Astrocyte (in vitro differentiated cells and primary cell): ENCODE results near the gene ARHGAP12.

ENCODE experiments used
- EZH2 ChIP-seq: IDR thresholded peaks from 2 replicates; pipeline ENCODE4 v1.6.1; 2012; ENCODE audit warnings: mild to moderate bottlenecking, low read length, inconsistent platforms; ENCODE audit not compliant: insufficient read depth
- TF ChIP-seq, protein P1 (sequence below): IDR thresholded peaks from 2 replicates; pipeline ENCODE4 v1.5.1; 2011; ENCODE audit warnings: low read depth, mild to moderate bottlenecking, inconsistent platforms, low read length, moderate library complexity; ENCODE audit not compliant: insufficient read depth

DNA sequence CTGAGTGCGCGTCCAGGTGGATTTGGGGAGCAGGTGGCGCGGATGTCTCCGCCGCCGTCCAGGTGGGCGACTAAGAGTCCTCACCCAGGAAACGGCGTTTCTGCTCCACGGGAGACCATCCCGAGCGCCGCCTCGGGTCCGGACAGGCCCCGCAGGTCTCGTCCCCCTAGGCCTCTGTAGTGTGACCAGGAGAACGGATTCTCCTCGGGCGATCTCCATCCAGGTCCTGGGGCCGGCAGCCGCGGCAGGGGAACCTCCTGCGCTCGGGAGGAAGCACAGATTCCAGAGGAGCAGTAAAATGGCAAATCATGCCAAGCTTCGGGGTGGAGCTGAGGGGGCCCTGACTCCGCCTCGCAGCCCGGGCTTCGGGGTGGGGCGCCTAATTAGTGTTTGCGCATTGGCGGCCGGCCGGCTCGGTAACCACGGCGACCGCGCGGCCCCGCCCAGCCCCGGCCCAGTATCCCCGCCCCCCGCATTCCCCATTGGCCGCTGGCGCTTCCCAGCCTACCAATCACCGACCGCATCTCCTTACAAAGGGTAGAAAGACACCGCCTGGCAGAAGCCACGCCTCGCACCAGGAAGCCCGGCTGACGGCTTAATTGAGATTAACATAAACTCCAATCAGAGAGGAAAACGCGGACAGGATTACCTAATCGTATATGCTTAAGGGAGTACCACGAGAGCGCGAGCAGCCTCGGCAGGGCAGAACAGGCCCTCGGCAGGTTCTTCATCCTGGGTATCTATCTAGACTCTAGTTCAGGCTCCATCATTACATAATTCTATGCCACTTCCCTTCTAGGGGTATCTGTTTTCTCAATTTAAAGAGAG, 168.6 kb downstream of the ARHGAP12 start:
- TF ChIP-seq, protein P1, sequence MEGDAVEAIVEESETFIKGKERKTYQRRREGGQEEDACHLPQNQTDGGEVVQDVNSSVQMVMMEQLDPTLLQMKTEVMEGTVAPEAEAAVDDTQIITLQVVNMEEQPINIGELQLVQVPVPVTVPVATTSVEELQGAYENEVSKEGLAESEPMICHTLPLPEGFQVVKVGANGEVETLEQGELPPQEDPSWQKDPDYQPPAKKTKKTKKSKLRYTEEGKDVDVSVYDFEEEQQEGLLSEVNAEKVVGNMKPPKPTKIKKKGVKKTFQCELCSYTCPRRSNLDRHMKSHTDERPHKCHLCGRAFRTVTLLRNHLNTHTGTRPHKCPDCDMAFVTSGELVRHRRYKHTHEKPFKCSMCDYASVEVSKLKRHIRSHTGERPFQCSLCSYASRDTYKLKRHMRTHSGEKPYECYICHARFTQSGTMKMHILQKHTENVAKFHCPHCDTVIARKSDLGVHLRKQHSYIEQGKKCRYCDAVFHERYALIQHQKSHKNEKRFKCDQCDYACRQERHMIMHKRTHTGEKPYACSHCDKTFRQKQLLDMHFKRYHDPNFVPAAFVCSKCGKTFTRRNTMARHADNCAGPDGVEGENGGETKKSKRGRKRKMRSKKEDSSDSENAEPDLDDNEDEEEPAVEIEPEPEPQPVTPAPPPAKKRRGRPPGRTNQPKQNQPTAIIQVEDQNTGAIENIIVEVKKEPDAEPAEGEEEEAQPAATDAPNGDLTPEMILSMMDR: no peak
- no peak for TF ChIP-seq EZH2
